ENCODE measurements around the gene DUSP22.

DUSP22 gene

GRCh38 chr6:398558-399078 lies 106.3 kb downstream of the DUSP22 start:
- DNase-seq: no peak

- no peak for DNase-seq
Measured at GRCh38 chr6:399785-400534, 107.7 kb downstream of the DUSP22 start.

- DNase-seq: no peak
Measured at GRCh38 chr6:400815-401214, 108.5 kb downstream of the DUSP22 start.
